Neural cell (in vitro differentiated cells): Measurements from ENCODE around the gene SENP5. TPM values are rescaled to one million over a fixed set of nuclear protein-coding genes. Genes with fewer than 3 reads are reported as not detected.

Source experiments
- H2AFZ ChIP-seq: fragments of 200-600, 300-800 bp; sonication (generic), shearing (Covaris generic); 2 replicates; pipeline ENCODE4 v1.6.0; 2014; ENCODE audit warnings: low read depth, mild to moderate bottlenecking, antibody characterized with exemption, low read length, moderate library complexity
- H3F3A ChIP-seq: fragments of 200-600 bp; shearing (Covaris generic); 2 replicates; pipeline ENCODE4 v1.6.1; 2016; ENCODE audit warnings: mild to moderate bottlenecking, moderate library complexity, mixed read lengths, antibody characterized with exemption, low read length; ENCODE audit not compliant: insufficient read depth, poor library complexity, severe bottlenecking
- H3K27ac ChIP-seq: fragments of 200-600, 300-800 bp; sonication (generic), shearing (Covaris generic); 2 replicates; pipeline ENCODE4 v1.5.1; 2014; ENCODE audit warnings: mild to moderate bottlenecking, low read length, moderate library complexity
- H3K27me3 ChIP-seq: fragments of 300-800, 200-600 bp; sonication (generic), shearing (Covaris generic); 2 replicates; pipeline ENCODE4 v1.6.0; 2014; ENCODE audit warnings: mild to moderate bottlenecking, low read depth, low read length, moderate library complexity; ENCODE audit not compliant: insufficient read depth
- H3K36me3 ChIP-seq: fragments of 300-800, 200-600 bp; sonication (generic), shearing (Covaris generic); 2 replicates; pipeline ENCODE4 v1.5.1; 2014; ENCODE audit warnings: mild to moderate bottlenecking, antibody characterized with exemption, low read length, moderate library complexity; ENCODE audit not compliant: insufficient read depth
- H3K4me2 ChIP-seq: fragments of 300-800, 200-600 bp; sonication (generic), shearing (Covaris generic); 2 replicates; pipeline ENCODE4 v1.6.0; 2014; ENCODE audit warnings: mild to moderate bottlenecking, low read length
- H3K4me3 ChIP-seq: fragments of 300-800, 200-600 bp; sonication (generic), shearing (Covaris generic); 2 replicates; pipeline ENCODE4 v1.5.1; 2014; ENCODE audit warnings: mild to moderate bottlenecking, low read length, moderate library complexity
- H3K79me2 ChIP-seq: fragments of 200-600 bp; shearing (Covaris generic); replicated peaks from 2 replicates; pipeline ENCODE4 v1.6.0; 2014; ENCODE audit warnings: mild to moderate bottlenecking, low read length, moderate library complexity; ENCODE audit not compliant: insufficient read depth
- H3K9ac ChIP-seq: fragments of 300-800, 200-600 bp; sonication (generic), shearing (Covaris generic); 2 replicates; pipeline ENCODE4 v1.6.1; 2016; ENCODE audit warnings: mild to moderate bottlenecking, low read length, mixed read lengths
- H3K9me2 ChIP-seq: fragments of 200-600 bp; shearing (Covaris generic); 2 replicates; pipeline ENCODE4 v1.6.1; 2016; ENCODE audit warnings: mild to moderate bottlenecking, low read length, mixed read lengths; ENCODE audit not compliant: insufficient read depth
- H3K9me3 ChIP-seq: fragments of 200-600, 300-800 bp; sonication (generic), shearing (Covaris generic); 2 replicates; pipeline ENCODE4 v1.6.1; 2016; ENCODE audit warnings: mild to moderate bottlenecking, mixed run types, low read length, moderate library complexity, mixed read lengths
- H4K20me1 ChIP-seq: fragments of 200-600 bp; shearing (Covaris generic); 2 replicates; pipeline ENCODE4 v1.6.1; 2016; ENCODE audit warnings: mild to moderate bottlenecking, mixed run types; ENCODE audit not compliant: insufficient read depth
- EP300 ChIP-seq: fragments of 450-650 bp; conservative IDR thresholded peaks from 2 replicates; pipeline ENCODE4 v1.6.1; 2014; ENCODE audit warnings: antibody characterized with exemption, mild to moderate bottlenecking, moderate library complexity; ENCODE audit not compliant: poor library complexity, severe bottlenecking
- EZH2 ChIP-seq: fragments of 200-600, 300-800 bp; shearing (Covaris generic), sonication (generic); IDR thresholded peaks from 2 replicates; pipeline ENCODE4 v1.6.1; 2014; ENCODE audit warnings: antibody characterized with exemption, low read length, borderline replicate concordance, mild to moderate bottlenecking; ENCODE audit not compliant: insufficient read depth, poor library complexity, severe bottlenecking
- MXI1 ChIP-seq: fragments of 450-650 bp; conservative IDR thresholded peaks from 2 replicates; pipeline ENCODE4 v1.6.1; 2014; ENCODE audit warnings: antibody characterized with exemption, mild to moderate bottlenecking; ENCODE audit not compliant: poor library complexity, severe bottlenecking
- POLR2AphosphoS5 ChIP-seq: IDR thresholded peaks from 2 replicates; pipeline ENCODE4 v1.6.1; 2012
- RAD21 ChIP-seq: fragments of 450-650 bp; conservative IDR thresholded peaks from 2 replicates; pipeline ENCODE4 v1.6.1; 2014; ENCODE audit warnings: antibody characterized with exemption, mild to moderate bottlenecking, moderate library complexity
- SMC3 ChIP-seq: fragments of 450-650 bp; conservative IDR thresholded peaks from 2 replicates; pipeline ENCODE4 v1.6.1; 2014; ENCODE audit warnings: antibody characterized with exemption, mild to moderate bottlenecking, moderate library complexity; ENCODE audit not compliant: poor library complexity
- TAF1 ChIP-seq: IDR thresholded peaks from 2 replicates; pipeline ENCODE4 v1.6.1; 2012; ENCODE audit warnings: low read depth
- polyA plus RNA-seq: library from polyadenylated mRNA; depleted of rRNA; stranded (reverse); fragments of >200 nt; gene quantifications from 2 replicates; pipeline ENCODE4 v1.2.3, GENCODE V29; 2014
- TF ChIP-seq, protein P1 (sequence below): fragments of 450-650 bp; IDR thresholded peaks from 2 replicates; pipeline ENCODE4 v1.5.1; 2014; ENCODE audit warnings: antibody characterized with exemption, mild to moderate bottlenecking, moderate library complexity; ENCODE audit not compliant: poor library complexity, severe bottlenecking
- TF ChIP-seq, protein P2 (sequence below): IDR thresholded peaks from 2 replicates; pipeline ENCODE4 v1.6.1; 2012; ENCODE audit warnings: borderline replicate concordance

SENP5 gene
- polyA plus RNA-seq, 1 donor from 2014 or later: 27.3 TPM

DNA sequence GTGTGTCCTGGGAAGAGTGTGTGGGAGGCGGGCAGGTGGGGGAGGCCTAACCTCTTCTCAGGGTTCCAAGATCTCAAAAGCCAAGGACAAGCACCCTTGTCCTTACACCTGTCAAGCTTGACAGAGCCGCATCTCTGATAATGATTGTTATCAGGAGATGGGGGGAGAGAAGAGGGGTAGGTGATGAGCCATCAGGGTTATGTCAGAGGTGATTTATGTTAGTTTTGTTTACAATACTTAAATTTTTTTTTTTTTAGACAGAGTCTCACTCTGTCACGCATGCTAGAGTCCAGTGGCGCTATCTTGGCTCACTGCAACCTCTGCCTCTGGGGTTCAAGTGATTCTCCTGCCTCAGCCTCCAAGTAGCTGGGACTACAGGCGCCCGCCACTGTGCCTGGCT, 82.0 kb downstream of the SENP5 start:
- Histone ChIP-seq H3K27me3 (no peaks in the 10 kb centered on the region), H2AFZ (no peak overlapping the region), H3K9me2 (no peaks in the 10 kb centered on the region), H3K4me3 (no peak overlapping the region), H3K27ac (no peak overlapping the region), H3K36me3 (no peaks in the 10 kb centered on the region), H3K9me3 (no peaks in the 10 kb centered on the region), H3K9ac (no peak overlapping the region), H4K20me1 (no peaks in the 10 kb centered on the region), H3F3A (no peaks in the 10 kb centered on the region), H3K79me2 (no peaks in the 10 kb centered on the region), H3K4me2 (no peak overlapping the region)
- TF ChIP-seq EZH2 (no peak), TAF1 (no peak), MXI1 (no peak), POLR2AphosphoS5 (no peak), EP300 (no peak), SMC3 (no peak), RAD21 (no peak)
- TF ChIP-seq, protein P1, sequence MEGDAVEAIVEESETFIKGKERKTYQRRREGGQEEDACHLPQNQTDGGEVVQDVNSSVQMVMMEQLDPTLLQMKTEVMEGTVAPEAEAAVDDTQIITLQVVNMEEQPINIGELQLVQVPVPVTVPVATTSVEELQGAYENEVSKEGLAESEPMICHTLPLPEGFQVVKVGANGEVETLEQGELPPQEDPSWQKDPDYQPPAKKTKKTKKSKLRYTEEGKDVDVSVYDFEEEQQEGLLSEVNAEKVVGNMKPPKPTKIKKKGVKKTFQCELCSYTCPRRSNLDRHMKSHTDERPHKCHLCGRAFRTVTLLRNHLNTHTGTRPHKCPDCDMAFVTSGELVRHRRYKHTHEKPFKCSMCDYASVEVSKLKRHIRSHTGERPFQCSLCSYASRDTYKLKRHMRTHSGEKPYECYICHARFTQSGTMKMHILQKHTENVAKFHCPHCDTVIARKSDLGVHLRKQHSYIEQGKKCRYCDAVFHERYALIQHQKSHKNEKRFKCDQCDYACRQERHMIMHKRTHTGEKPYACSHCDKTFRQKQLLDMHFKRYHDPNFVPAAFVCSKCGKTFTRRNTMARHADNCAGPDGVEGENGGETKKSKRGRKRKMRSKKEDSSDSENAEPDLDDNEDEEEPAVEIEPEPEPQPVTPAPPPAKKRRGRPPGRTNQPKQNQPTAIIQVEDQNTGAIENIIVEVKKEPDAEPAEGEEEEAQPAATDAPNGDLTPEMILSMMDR: no peak
- TF ChIP-seq, protein P2, sequence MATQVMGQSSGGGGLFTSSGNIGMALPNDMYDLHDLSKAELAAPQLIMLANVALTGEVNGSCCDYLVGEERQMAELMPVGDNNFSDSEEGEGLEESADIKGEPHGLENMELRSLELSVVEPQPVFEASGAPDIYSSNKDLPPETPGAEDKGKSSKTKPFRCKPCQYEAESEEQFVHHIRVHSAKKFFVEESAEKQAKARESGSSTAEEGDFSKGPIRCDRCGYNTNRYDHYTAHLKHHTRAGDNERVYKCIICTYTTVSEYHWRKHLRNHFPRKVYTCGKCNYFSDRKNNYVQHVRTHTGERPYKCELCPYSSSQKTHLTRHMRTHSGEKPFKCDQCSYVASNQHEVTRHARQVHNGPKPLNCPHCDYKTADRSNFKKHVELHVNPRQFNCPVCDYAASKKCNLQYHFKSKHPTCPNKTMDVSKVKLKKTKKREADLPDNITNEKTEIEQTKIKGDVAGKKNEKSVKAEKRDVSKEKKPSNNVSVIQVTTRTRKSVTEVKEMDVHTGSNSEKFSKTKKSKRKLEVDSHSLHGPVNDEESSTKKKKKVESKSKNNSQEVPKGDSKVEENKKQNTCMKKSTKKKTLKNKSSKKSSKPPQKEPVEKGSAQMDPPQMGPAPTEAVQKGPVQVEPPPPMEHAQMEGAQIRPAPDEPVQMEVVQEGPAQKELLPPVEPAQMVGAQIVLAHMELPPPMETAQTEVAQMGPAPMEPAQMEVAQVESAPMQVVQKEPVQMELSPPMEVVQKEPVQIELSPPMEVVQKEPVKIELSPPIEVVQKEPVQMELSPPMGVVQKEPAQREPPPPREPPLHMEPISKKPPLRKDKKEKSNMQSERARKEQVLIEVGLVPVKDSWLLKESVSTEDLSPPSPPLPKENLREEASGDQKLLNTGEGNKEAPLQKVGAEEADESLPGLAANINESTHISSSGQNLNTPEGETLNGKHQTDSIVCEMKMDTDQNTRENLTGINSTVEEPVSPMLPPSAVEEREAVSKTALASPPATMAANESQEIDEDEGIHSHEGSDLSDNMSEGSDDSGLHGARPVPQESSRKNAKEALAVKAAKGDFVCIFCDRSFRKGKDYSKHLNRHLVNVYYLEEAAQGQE: no peak

DNA sequence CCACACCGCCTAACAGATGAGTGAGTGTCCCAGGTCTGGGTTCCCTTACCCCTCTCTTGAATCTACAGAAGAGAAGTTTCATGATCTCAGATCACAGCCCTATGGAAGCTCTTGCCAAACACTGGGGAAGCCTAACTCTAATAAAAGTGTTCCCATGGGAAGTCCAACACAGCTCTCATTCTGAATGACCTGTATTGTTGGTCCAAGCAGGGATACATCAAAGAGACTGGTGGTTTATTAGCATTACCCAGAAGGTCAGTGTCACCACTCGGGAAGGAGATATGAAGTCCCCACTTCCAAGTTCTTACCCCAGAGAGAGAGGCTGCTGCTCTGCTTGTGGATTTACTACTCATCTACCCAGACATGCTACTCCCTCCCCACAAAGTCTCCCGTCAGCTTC, 83.7 kb downstream of the SENP5 start:
- H2AFZ ChIP-seq: no peak overlapping the region
- no peak for TF ChIP-seq POLR2AphosphoS5
- H3K79me2 ChIP-seq: no peaks in the 10 kb centered on the region
- no peak overlapping the region for H3K9ac ChIP-seq
- no peaks in the 10 kb centered on the region for H3F3A ChIP-seq
- H3K27me3 ChIP-seq: no peaks in the 10 kb centered on the region
- no peak overlapping the region for H3K4me2 ChIP-seq
- H3K36me3 ChIP-seq: no peaks in the 10 kb centered on the region
- no peak overlapping the region for H3K4me3 ChIP-seq
- H3K27ac ChIP-seq: no peak overlapping the region
- no peaks in the 10 kb centered on the region for H3K9me3 ChIP-seq
- H4K20me1 ChIP-seq: no peaks in the 10 kb centered on the region
- H3K9me2 ChIP-seq: no peaks in the 10 kb centered on the region

DNA sequence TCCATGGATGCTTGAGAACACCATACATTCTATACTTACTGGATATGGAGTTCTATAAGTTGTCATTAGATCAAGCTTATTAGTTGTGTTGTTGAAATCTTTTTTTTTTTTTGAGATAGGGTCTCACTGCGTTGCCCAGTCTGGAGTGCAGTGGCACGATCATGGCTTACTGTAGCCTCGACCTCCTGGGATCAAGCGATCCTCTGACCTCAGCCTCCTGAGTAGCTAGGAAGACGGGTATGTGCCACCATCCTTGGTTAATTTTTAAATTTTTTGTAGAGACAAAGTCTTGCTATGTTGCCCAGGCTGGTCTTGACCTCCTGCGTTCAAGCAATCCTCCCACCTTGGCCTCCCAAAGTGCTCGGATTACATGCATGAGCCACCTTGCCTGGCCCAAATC, 87.1 kb downstream of the SENP5 start:
- Histone ChIP-seq H3K4me3 (no peak overlapping the region), H3F3A (no peaks in the 10 kb centered on the region), H2AFZ (no peak overlapping the region), H4K20me1 (no peaks in the 10 kb centered on the region), H3K27me3 (no peaks in the 10 kb centered on the region), H3K4me2 (no peak overlapping the region), H3K27ac (no peak overlapping the region), H3K79me2 (no peaks in the 10 kb centered on the region), H3K9ac (no peak overlapping the region), H3K36me3 (no peaks in the 10 kb centered on the region), H3K9me2 (no peaks in the 10 kb centered on the region), H3K9me3 (no peaks in the 10 kb centered on the region)
- TF ChIP-seq SMC3 (no peak), POLR2AphosphoS5 (no peak)
